HG03039 (cell line): ENCODE results near the gene GPX7.
A peak's percentile ranks its signal among the peaks of the same experiment; 100 is the strongest.
"Not testable (repeated sequence)": the region's sequence is repeated elsewhere in the genome, so short reads cannot be mapped to it uniquely, and the experiment has no call there.

Source experiments
- ATAC-seq: cut with Tn5 transposase; IDR thresholded peaks from one replicate; pipeline ENCODE4 v1.9.1; 2021; ENCODE audit warnings: mild to moderate bottlenecking, moderate library complexity; ENCODE audit not compliant: unreplicated experiment

Gene GPX7

DNA sequence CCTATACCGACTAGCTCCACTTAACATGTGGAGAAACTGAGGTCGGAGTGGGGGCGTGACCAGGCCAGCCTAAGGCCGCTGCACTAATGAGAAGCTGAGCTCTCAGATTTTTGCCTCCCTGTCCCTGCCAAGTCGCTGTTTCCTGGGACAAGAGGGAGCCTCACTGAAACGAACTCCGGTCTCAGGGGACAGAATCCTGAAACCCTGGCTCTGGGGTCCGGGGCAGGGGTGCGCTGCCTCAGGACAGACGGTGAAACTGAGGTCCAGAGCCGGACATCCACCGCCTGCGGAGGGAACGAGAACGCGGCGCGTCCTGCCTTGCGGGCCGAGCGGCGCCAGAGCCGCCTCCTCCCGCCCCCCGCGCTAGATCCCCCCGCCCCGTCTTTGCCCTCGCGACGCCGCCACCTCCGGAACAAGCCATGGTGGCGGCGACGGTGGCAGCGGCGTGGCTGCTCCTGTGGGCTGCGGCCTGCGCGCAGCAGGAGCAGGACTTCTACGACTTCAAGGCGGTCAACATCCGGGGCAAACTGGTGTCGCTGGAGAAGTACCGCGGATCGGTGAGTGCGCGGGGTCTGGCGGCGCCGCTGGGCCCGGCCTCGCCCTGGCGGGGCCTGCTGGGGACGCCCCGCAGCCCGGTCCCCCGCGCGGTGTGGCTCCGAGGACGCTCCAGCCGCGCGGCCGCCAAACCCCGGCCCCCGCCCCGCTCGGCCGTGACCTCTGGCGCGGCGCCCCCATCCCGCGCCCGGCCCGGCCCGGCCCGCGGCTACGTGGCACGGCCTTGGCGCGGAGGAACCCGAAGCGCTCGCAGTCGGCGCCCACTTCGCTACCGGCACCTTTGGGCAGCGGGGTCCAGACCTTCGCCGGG, at the start of gene GPX7:
Gene GPX7, plus strand, starts transcription at position 381 of the 865 bp plus-strand sequence. Its CDS starts 39 bp downstream, at position 420.
- no peak for ATAC-seq

DNA sequence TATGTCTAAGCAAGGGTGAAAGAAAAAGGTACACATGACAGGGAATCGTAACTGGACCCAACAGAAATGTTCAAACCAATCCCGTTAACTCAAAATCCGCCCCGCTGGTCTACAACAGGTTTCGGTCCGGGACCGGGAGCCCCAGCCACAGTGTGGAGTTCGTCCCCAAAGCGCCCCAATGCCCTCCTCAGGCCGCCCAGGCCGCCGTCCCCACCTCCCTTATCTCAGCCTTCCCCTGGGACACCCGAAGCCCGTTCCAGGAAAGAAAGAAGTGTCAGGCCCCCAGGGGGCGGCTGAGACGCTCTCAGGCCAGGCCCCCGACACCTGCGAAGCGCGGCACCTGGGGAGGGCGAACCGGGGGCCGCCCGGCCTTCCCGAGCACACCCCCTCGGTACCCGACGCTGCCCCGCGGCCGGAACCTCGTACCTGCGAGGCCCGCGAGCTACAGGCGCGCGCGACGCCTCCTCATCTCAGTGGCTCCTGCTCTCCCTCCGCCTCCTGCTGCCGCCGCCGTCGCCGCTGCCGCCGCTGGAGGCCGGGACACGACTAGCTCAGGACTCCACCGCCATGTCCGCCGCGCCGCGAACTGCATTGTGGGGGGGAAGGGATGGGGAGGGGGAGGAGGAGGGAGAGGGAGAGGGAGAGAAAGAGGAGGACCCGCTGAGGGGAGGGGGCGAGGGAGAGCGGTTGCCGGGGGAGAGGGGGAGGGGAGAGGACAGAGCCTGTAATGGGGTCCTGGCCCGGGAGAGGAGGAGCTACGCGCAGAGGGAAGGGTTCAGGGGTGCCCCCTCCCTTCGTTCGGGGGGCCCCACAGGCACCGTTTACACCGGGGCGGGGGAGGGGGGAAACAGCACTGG, 49.4 kb upstream of the GPX7 start, which contains the start of gene TUT4:
Gene TUT4, minus strand, starts transcription at position 588 of the 857 bp plus-strand sequence. CDS start 26,812 bp downstream, outside the sequence.
- peak; percentile 36 for ATAC-seq

DNA sequence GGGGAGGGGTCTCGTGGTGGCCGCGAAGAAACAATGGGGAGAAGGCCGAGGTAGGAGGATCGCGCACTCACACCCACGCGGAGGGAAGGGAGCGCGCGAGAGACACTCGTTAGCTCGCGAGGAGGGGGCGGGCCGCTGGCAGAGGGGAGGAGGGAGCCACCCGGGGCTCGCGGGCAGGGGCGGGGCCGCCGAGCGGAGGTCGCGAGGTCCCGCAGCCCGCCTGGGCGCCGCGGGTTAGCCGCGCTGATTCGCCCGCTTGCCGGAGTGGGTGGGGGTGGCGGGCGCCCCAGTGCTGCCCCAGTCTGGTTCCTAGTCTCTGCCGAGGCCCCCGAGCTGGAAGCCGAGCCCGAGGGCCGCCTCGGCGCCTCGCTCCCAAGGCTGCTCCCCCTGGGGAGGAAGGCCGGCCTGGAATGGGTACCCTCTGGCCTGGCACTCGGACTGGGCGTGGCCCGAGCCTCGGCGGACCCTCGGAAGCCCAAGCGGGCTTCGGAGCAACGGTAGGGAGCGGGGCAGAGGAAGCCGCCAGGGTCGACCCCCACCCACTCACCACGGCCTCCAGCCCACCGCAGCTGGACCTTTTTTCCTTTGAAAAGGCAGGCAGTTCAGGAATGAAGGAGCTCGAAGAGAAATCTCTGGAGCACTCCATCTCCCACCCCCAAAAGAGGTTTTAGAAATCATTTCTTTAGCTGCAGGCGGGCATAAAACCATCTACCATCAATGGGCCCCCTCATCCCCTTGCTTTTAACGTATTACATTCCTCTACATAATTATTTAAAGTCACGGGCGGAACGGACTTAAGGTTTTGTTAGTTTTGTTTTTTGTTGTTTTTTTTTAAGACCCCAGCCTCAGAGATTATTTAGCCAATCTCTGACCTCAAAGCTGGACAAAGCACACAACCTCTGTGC, 48.6 kb upstream of the GPX7 start:
- ATAC-seq: peak; percentile 74

DNA sequence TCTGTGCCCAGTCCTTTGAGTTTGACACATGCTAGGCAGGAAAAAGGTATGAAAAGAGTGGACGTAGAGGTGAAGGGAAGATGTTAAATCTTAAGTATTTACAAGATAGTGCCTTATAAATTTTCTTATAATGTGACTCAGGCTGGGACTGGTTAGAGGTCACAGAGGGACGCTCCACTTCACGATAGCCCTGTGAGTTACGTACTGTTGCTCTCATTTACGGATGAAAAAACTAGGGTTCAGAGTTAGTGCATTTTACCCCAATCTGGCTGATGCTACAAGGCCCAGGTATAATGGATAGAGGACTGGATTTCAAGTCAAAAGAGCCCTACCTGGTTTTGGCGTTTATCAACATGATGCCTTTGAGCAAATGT, 47.9 kb upstream of the GPX7 start:
- no peak for ATAC-seq

DNA sequence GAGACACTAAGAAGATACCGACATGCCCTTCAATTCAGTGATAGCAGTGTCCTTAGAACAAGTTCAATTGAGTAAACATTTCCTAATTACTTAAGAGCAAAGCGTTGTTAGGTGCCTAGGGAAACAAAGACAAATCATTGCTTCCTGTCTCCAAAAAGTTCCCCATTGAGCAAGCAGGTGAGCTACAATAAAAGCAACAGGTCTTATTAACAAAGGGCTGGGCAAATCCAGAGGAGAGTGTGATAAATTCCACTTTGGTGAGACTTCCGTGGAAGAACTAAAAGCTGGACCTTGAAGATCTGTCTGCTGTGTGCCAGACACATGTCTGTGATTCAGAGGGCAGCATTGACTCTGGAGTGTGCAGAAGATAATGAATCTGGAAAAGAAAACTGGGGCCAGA, 47.4 kb upstream of the GPX7 start:
- ATAC-seq: no peak

DNA sequence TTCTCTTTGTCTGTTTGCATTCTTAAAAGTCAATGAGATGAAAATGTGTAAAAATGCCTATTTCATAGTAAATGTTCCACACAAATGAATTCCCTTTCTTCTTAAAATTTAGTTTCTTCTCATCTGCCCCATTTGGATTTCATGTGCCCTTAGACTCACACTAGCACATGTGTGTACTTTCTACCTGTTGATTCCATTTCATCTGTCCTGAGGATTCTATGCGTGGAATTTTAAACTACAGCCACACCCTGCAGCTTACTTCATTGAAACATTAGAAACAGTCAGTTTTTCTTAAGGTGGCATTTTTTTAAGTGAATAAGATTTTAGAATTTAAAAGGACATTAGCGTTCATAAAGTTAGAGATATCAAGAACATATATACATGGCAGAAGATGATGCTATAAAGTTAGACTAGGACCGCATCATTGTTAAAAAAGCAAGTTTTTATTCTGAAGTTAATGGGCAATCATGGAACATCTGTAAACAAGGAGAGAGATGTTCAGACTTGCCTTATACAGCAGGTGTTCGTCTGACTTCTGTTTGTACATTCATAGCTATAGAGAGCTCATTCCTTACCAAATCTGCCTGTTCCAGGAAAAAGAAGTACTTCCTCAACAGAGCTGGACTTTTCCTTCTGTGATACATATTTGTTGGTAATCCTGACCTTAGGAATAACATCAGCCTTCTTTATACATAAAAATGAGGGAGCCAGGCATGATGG, 45.4 kb upstream of the GPX7 start:
- ATAC-seq: no peak

DNA sequence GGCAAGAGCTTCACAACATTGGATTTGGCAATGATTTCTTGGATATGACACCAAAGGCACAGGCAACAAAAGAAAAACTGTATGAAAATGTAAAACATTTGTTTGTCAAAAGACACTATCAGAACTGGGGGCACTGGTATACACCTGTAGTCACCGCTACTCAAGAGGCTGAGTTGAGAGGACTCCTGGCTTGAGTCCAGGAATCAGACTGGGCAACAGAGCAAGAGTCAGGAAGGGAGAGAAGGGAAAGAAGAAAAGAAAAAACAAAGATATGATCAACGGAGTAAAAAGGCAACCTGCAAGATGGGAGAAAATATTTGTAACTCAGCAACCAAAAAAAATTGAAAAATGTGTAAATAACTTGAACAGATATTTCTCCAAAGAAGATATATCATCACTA, 43.2 kb upstream of the GPX7 start:
- ATAC-seq: no peak

DNA sequence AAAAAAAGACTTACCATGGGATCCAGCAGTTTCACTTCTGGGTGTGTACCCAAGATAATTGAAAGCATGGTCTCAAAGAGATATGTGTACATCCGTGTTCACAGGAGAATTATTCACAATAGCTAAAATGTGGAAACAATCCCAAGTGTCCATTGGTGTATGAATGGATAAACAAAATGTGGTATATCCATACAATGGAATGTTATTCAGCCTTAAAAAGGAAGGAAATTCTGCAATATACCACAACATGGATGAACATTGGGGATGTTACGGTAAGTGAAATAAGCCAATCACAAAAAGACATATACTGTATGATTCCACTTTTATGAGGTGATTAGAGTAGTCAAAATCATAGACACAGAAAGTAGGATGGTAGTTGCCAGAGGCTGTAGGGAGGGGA, 42.3 kb upstream of the GPX7 start:
- no peak for ATAC-seq

DNA sequence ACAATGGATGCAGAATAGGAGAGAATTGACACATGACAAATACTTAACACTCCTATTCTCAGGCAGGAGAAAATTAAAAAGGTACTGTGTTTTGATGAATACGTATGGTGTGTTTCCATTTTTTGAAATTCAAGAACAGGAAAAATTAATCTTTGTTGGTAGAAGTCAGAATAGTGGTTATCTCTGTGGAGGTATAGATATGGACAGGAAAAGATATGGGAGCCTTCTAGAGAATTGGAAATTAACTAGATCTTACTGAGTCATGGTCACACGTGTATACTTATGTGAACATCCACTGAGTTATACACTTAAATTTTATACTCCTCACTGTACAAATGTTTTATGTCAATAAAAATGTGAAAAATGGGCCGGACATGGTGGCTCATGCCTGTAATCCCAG, 39.4 kb upstream of the GPX7 start:
- no peak for ATAC-seq

DNA sequence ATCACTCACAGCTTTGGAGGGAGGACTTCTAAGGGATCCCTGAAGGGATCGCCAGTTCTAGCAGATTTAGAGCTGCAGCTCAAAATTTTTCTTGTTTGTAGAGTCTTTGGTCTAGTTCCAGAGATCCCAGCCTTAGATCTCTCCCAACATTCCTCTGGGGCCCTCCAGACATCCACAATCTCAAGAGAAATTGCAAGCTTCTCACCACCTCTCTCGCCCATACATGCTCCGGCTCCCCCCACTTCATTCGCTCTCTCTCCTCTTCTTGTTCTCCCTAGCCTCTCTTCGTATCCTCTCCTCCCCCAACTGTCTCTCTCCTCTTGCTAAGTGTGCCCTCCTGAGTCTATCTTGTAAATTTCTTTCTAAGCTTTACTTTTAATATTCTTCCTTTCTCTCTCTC, 34.2 kb upstream of the GPX7 start:
- ATAC-seq: no peak

DNA sequence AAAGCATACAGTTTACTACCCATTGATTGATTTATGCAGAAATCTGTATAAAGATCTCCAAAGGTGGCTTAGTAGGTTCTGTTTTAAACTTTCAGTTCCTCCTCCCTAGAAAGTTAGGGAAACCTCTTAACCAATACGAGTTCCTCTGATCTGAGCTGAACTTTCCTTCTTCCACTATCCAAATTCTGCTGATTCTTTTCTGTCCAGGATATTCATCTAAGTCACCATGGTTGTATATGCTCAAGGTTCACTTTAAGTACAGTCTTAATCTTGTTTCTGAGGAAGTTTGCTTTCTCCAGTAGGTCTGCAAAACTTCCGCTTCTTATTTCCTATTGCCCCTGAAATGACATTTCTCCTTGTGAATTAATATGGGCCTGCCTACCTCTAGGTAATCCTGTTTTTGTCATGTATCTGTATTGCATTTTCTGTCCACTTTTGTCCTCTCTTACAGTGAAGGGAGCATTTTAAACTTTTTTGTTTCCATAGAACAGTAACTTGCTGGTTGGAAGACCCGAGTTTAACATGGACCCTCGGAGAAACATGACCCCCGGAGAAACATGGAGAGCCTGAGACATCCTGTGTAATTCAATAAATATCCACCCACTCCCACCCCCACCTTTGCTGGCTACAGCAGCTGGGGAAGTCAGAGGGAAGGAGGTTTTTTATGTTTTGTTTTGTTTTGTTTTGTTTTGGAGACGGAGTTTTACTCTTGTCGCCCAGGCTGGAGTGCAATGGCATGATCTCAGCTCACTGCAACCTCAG, 32.5 kb upstream of the GPX7 start:
- ATAC-seq: no peak

DNA sequence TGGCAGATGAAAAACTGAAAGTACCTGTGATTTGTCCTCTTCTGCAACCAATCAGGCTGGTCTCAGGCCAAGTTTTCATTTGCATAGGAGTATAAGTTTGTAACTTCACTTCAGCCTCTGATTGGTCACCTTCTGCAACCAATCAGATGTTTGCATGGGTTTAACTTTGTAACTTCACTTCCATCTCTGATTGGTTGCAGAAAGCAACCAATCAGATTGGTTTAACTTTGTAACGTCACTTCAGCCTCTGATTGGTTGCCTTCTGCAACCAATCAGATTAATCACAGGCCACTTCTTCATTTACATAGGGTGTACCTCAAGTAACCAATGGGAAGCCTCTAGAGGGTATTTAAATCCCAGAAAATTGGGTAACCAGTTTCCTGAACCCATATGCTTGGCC, 30.4 kb upstream of the GPX7 start:
- no peak for ATAC-seq

DNA sequence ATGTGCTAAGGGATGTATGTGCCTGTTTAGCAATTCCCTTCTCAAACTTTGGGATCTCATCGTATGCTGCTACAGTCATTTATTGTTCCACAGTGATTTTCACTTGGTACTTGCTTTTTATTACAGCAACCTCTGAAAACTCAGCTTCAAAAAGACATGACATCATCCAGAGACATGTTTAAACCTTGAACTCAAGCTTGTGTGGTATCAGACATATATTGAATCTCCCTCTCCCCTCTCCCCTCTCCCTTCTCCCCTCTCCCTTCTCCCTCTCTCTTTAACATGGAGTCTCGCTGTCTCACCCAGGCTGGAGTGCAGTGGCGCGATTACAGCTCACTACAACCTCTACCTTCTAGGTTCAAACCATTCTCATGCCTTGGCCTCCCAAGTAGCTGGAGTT, 29.8 kb upstream of the GPX7 start:
- no peak for ATAC-seq

DNA sequence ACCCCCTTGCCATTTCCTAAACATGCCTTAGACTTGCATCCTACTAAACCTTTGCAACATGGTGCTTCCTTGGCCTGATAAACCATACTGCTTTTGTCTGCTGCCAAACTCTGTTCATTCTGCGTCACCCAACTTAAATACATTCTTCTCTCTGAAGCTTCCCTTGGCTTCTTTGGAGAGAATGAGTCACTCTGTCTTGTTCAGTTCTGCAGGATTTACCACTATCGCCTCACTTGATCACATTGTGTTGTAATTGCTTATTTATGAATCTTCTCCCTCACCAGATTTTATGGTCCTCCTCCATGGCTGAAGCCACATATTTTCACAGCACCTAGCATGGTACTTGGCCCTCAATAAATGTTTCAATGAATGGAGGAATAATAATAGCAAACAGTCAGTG, 27.6 kb upstream of the GPX7 start:
- no peak for ATAC-seq

DNA sequence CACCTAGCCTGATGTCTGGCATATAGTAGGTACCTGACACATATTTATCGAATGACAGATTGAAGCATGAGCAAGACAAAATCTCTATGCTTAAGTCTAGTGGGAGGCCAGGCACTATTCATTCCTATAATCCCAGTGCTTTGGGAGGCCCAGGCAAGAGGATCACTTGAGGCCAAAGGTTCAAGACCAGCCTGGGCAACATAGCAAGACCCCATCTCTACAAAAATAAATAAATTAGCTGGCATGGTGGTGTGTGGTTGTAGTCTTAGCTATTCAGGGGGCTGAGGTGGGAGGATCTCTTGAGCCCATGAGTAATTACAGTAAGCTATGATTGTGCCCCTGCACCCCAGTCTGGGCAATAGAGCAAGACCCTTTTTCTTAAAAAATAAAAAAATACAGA, 26.1 kb upstream of the GPX7 start:
- no peak for ATAC-seq

DNA sequence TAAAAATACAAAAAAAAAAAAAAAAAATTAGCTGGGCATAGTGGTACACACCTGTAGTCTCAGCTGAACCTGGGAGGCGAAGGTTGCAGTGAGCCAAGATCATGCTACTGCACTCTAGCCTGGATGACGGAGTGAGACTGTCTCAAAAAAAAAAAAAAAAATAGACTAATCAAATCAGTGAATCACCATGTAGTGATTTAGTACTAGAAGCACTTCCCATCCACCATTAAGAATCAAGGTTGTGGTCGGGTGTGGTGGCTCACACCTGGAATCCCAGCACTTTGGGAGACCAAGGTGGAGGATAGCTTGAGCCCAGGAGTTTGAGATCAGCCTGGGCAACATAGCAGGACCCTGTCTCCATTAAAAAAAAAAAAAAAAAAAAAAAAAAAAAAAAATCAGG, 24.1 kb upstream of the GPX7 start:
- not testable (repeated sequence) for ATAC-seq

DNA sequence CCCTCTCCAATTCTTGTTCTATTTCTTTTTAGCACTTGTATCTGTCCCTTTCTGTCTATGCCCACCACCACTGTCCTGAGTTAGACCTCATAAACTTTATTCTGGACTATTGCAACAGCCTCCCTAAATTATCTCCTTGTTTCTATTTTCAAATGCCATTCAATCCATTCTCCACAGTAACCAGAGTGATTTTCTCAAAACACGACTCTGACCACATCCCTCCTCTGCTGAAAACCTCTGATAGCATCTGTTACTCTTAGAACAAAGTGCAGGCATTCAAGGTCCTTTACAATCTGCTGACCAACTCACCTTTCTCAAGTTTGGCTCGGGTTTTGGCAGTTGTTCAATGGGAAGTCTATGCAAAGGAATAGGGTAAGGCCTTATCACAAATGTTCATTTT, 22.8 kb upstream of the GPX7 start:
- no peak for ATAC-seq

DNA sequence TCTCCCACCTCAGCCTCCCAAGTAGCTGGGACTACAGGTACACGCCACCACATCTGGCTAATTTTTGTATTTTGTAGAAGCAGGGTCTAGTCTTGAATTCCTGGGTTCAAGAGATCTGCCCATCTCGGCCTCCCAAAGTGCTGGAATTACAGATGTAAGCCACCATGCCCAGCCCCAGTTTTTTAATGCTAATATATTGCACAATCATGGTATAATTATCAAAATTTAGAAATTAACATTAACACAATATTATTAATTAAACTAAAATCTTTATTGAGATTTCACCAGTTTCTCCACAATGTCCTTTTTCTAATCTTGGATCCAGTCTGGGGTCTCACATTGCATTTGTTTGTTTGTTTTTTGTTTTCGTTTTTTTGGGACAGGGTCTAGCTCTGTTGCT, 21.9 kb upstream of the GPX7 start:
- ATAC-seq: no peak

DNA sequence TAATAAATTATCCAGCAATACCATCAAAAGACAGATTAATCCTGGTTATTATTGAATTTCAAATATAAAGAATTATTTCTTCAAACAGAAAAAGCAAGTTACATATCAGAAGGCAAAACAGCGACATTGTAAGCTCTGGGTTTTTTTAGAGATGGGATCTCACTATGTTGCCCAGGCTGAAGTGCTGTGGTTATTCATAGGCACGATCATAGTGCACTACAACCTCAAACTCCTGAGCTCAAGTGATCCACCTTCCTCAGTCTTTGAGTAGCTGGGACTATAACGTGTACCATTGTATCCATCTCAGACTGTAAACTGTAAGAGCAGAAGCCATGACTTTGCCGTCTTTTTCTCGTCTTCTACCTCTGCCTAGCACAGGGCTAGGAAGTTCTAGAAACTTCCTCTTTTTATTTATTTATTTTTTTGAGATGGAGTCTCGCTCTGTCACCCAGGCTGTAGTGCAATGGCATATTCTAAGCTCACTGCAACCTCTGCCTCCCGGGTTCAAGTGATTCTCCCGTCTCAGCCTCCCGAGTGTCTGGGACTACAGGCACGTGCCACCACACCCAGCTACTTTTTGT, 20.0 kb upstream of the GPX7 start:
- ATAC-seq: no peak
